Gastroesophageal sphincter (tissue), 4 donors: ENCODE measurements around the gene DOK1. TPM values are rescaled to one million over a fixed set of nuclear protein-coding genes. Genes with fewer than 3 reads are reported as not detected.

Experiments
- ATAC-seq: fragments of 150-250 bp; one replicate; pipeline ENCODE4 v1.9.1; 2016; ENCODE audit warnings: mild to moderate bottlenecking, moderate library complexity
- H3K27ac ChIP-seq, 4 donors: fragments of 200-600 bp; sonication (generic) in 3 of 4; 1 replicate in 3 of 4; 2 replicates in 1 of 4; pipeline ENCODE4 v1.5.1; 2016 to 2019
- H3K27me3 ChIP-seq: fragments of 200-600 bp; sonication (generic); one replicate; pipeline ENCODE4 v1.5.1; 2019
- H3K36me3 ChIP-seq, 2 donors: fragments of 200-600 bp; sonication (generic); one replicate each; pipeline ENCODE4 v1.5.1; 2019; ENCODE audit warnings: control low read depth in 1 of 2
- H3K4me1 ChIP-seq, 3 donors: fragments of 200-600 bp; sonication (generic); 1 replicate in 2 of 3; 2 replicates in 1 of 3; pipeline ENCODE4 v1.5.1; 2016 to 2019; ENCODE audit warnings: control low read depth in 2 of 3
- H3K4me3 ChIP-seq, 2 donors: fragments of 200-600 bp; sonication (generic); one replicate each; pipeline ENCODE4 v1.5.1; 2019; ENCODE audit warnings: mild to moderate bottlenecking in 1 of 2, moderate library complexity in 1 of 2
- H3K9me3 ChIP-seq, 3 donors: fragments of 200-600 bp; sonication (generic); one replicate each; pipeline ENCODE4 v1.5.1; 2017 to 2019; ENCODE audit warnings: control low read depth in 2 of 3
- EP300 ChIP-seq: sonication (generic); formaldehyde crosslinking; IDR thresholded peaks from one replicate; pipeline ENCODE4 v1.6.1; 2017; ENCODE audit warnings: antibody characterized with exemption, mild to moderate bottlenecking
- POLR2A ChIP-seq, 2 donors: fragments of 450-650 bp; IDR thresholded peaks; one replicate each; pipeline ENCODE4 v1.6.1; 2017; ENCODE audit warnings: antibody characterized with exemption in 2 of 2, mild to moderate bottlenecking in 2 of 2, moderate library complexity in 1 of 2
- POLR2AphosphoS5 ChIP-seq: sonication (generic); formaldehyde crosslinking; IDR thresholded peaks from one replicate; pipeline ENCODE4 v1.6.1; 2017; ENCODE audit warnings: antibody characterized with exemption
- WGBS, 2 donors: methylation state at CpG; one replicate each; pipeline ENCODE4 v1.1.5; 2018; ENCODE audit warnings: low coverage in 1 of 2; 5-methylcytosine and 5-hydroxymethylcytosine counted together
- total RNA-seq, 4 donors: library from RNA; depleted of rRNA; stranded (reverse); fragments of >200 nt; gene quantifications; one replicate each; pipeline ENCODE4 v1.1.0, GENCODE V29; 2016
- TF ChIP-seq, protein P1 (sequence below), 4 experiments: fragments of 200-600 bp in 2 of 4; fragments of 450-650 bp in 2 of 4; sonication (generic) in 1 of 4; IDR thresholded peaks; one replicate each; pipeline ENCODE4 v1.5.1; 2017 to 2019; ENCODE audit warnings: antibody characterized with exemption in 4 of 4, mild to moderate bottlenecking in 2 of 4, moderate library complexity in 2 of 4

Gene DOK1
- total RNA-seq, 4 donors from 2014 or later = 16.3 to 28.8 (median 19.5) TPM

GRCh38 chr2:74522516-74522915 is 32.0 kb upstream of the DOK1 start:
- peaks cover 0 to 22% of the 10 kb centered on the region in 2 donors for H3K36me3 ChIP-seq
- WGBS, 2 donors = 72% methylated on average over 3 of the region's 3 CpGs; no CpG with 5 or more reads in 1 of the 2 donors
- no peak for ATAC-seq
- peaks cover 0 to 5% (median 0%) of the 10 kb centered on the region in 3 donors for H3K4me1 ChIP-seq
- peaks cover 40% of the 10 kb centered on the region for H3K27me3 ChIP-seq
- H3K4me3 ChIP-seq = no peak overlapping the region
- TF ChIP-seq, protein P1, sequence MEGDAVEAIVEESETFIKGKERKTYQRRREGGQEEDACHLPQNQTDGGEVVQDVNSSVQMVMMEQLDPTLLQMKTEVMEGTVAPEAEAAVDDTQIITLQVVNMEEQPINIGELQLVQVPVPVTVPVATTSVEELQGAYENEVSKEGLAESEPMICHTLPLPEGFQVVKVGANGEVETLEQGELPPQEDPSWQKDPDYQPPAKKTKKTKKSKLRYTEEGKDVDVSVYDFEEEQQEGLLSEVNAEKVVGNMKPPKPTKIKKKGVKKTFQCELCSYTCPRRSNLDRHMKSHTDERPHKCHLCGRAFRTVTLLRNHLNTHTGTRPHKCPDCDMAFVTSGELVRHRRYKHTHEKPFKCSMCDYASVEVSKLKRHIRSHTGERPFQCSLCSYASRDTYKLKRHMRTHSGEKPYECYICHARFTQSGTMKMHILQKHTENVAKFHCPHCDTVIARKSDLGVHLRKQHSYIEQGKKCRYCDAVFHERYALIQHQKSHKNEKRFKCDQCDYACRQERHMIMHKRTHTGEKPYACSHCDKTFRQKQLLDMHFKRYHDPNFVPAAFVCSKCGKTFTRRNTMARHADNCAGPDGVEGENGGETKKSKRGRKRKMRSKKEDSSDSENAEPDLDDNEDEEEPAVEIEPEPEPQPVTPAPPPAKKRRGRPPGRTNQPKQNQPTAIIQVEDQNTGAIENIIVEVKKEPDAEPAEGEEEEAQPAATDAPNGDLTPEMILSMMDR (IDR thresholded peaks at IDR 0.05) = no peak
- no peak for TF ChIP-seq POLR2A (IDR thresholded peaks at IDR 0.05)
- TF ChIP-seq EP300 = no peak
- TF ChIP-seq POLR2AphosphoS5 = no peak
- H3K9me3 ChIP-seq = no peaks in the 10 kb centered on the region
- no peak overlapping the region for H3K27ac ChIP-seq

GRCh38 chr2:74524005-74524404 is 30.5 kb upstream of the DOK1 start:
- WGBS, 2 donors = 74 to 85% methylated on average over 2 to 4 of the region's 9 CpGs
- Histone ChIP-seq H3K36me3 (peaks cover 0 to 31% of the 10 kb centered on the region in 2 donors), H3K27ac (no peak overlapping the region), H3K27me3 (peaks cover 25% of the 10 kb centered on the region), H3K9me3 (no peaks in the 10 kb centered on the region), H3K4me1 (peaks cover 2 to 19% (median 6%) of the 10 kb centered on the region in 3 donors), H3K4me3 (no peak overlapping the region)
- TF ChIP-seq POLR2A (IDR thresholded peaks at IDR 0.05) = no peak
- TF ChIP-seq, protein P1 (IDR thresholded peaks at IDR 0.05) = no peak
- no peak for TF ChIP-seq POLR2AphosphoS5
- TF ChIP-seq EP300 = no peak
- no peak for ATAC-seq

DNA sequence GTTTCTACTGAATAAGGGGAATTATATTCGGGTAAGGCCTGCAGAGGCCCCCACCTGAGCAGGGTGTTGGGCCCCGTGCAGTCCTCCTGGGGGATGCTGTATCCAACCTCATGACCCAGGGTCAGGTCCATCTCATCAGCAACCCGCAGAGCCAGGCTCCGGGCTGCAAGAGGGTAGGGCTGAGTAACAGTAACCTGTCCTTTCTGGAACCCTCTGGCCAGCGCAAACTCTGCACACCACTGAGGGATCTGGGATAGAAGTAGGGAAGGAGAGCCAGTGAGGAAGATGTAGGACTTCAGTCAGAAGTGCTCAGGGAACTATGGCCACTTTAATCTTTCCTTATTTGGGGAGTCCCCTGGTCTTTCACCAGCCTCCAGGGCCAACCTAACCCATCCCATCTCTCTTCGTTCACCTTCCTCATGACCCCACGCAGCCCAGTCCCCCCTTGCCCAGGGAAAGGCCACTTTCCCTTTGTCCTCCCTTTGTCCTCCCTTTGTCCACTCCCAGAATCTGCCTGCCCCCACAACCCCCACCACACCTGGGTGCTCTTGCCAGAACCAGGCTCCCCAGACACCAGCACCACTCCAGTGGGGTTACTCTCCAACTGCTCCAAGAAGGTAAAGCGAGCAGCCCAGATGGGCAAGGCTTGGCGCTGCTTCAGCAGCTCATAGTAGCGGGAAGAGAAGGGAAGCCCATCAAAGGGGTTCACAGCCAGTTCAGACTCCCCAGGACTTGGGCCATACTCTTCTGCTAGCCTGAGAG is 29.4 kb upstream of the DOK1 start:
- no peak for ATAC-seq
- Histone ChIP-seq H3K9me3 (no peaks in the 10 kb centered on the region), H3K4me3 (no peak overlapping the region), H3K27ac (no peak overlapping the region), H3K36me3 (peaks cover 0 to 31% of the 10 kb centered on the region in 2 donors), H3K27me3 (peaks cover 14% of the 10 kb centered on the region), H3K4me1 (peaks cover 2 to 20% (median 6%) of the 10 kb centered on the region in 3 donors)
- WGBS, 2 donors = 96% methylated on average over 6 of the region's 10 CpGs; no CpG with 5 or more reads in 1 of the 2 donors
- TF ChIP-seq EP300 (no peak), POLR2AphosphoS5 (no peak), POLR2A (IDR thresholded peaks at IDR 0.05) (no peak)
- TF ChIP-seq, protein P1 (IDR thresholded peaks at IDR 0.05) = no peak

DNA sequence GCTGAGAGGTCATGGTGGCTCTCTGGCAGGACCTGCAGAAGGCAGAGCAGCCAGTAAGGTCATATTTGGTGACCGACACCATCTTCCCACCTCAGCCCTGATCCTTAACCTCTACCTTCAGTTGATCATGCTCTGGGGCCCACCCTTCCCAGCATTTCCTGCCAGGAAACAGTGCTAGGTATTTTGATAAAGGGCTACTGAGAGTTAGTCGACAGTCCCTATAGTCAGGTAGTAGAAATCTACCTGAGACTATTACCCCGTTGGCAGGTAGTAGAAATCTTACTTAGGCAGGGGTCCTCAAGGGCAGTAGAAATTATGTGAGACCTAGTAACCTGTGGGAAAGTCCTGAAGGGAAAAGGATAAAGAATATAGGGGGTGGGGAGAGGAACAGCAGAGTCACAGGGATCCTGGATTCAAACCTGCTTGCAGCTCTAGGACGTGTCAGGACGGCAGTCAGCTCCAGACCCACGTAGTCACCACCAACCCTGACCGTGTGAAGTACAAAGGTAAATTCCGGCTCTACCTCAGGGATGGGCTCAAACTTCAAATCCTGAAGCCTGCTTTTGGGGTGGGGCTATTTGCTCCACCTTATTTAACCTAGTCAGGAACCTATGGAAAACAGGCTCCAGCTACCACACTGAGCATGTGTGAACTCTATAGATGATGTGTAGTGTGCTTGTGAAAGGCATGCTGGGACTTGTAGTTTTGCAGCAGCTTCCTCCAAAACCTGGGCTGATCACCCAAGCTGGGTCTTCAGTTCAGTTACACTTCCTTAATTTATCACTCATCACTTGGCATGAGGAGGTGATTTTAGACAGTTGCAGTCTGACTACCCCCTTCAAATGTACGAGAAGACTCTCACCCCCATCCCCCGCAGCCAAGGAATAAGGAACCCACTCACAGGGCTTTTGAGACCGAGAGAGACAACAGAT is 28.5 kb upstream of the DOK1 start, which contains the start of gene DQX1:
TSS of gene DQX1 (minus strand) at position 515 of the 932 bp plus-strand sequence. CDS start at position 13, 502 bp downstream.
- Histone ChIP-seq H3K9me3 (no peaks in the 10 kb centered on the region), H3K4me3 (no peak within 1 kb of the TSS), H3K27me3 (peaks cover 5% of the 10 kb centered on the region), H3K27ac (no peak within 1 kb of the TSS), H3K4me1 (peaks cover 2 to 28% (median 10%) of the 10 kb centered on the region in 3 donors), H3K36me3 (peaks cover 0 to 31% of the 10 kb centered on the region in 2 donors)
- WGBS, 2 donors = 92 to 94% methylated on average over 6 to 10 of the region's 11 CpGs
- TF ChIP-seq, protein P1 (IDR thresholded peaks at IDR 0.05) = no peak
- ATAC-seq = no peak
